ENCODE data around the gene ECM2.
"Not testable (repeated sequence)": the region's sequence is repeated elsewhere in the genome, so short reads cannot be mapped to it uniquely, and the experiment has no call there.

ECM2 gene

GRCh38 chr9:92535940-92536850 lies at the start of gene ECM2:
ECM2 (minus strand) TSS chr9:92535990; CDS start chr9:92522866, 13,124 bp downstream.
- H3K9me3 ChIP-seq (ENCODE audit: insufficient read depth, low read depth, low read length) = no peaks in the 10 kb centered on the region
- H3K4me3 ChIP-seq (ENCODE audit: low read length) = no peak within 1 kb of the TSS
- H3K4me1 ChIP-seq (ENCODE audit: insufficient read depth, low read length) = no peaks in the 10 kb centered on the region
- no peaks in the 10 kb centered on the region for H3K36me3 ChIP-seq (ENCODE audit: insufficient read depth, low read depth, low read length)
- no peak within 1 kb of the TSS for H3K27ac ChIP-seq (ENCODE audit: low read length)
- H3K9ac ChIP-seq (ENCODE audit: low read depth, low read length) = no peak within 1 kb of the TSS
- no peaks in the 10 kb centered on the region for H3K27me3 ChIP-seq (ENCODE audit: insufficient read depth, low read length)

- Histone ChIP-seq H3K9me3 (ENCODE audit: insufficient read depth, low read depth, low read length) (no peaks in the 10 kb centered on the region), H3K27me3 (ENCODE audit: insufficient read depth, low read length) (no peaks in the 10 kb centered on the region), H3K27ac (ENCODE audit: low read length) (no peak overlapping the region), H3K4me3 (ENCODE audit: low read length) (no peak overlapping the region), H3K4me1 (ENCODE audit: insufficient read depth, low read length) (no peaks in the 10 kb centered on the region), H3K9ac (ENCODE audit: low read depth, low read length) (no peak overlapping the region), H3K36me3 (ENCODE audit: insufficient read depth, low read depth, low read length) (no peaks in the 10 kb centered on the region)
Observed at GRCh38 chr9:92576175-92576574, 40.4 kb upstream of the ECM2 start.

- H3K4me3 ChIP-seq (ENCODE audit: low read length); H3K4me1 ChIP-seq (ENCODE audit: insufficient read depth, low read length); H3K36me3 ChIP-seq (ENCODE audit: insufficient read depth, low read depth, low read length); H3K27ac ChIP-seq (ENCODE audit: low read length); H3K27me3 ChIP-seq (ENCODE audit: insufficient read depth, low read length); H3K9ac ChIP-seq (ENCODE audit: low read depth, low read length); H3K9me3 ChIP-seq (ENCODE audit: insufficient read depth, low read depth, low read length): not testable (repeated sequence)
Observed at GRCh38 chr9:92573612-92574011, 37.8 kb upstream of the ECM2 start.

- H3K9ac ChIP-seq (ENCODE audit: low read depth, low read length); H3K27me3 ChIP-seq (ENCODE audit: insufficient read depth, low read length); H3K4me3 ChIP-seq (ENCODE audit: low read length); H3K4me1 ChIP-seq (ENCODE audit: insufficient read depth, low read length); H3K36me3 ChIP-seq (ENCODE audit: insufficient read depth, low read depth, low read length); H3K27ac ChIP-seq (ENCODE audit: low read length); H3K9me3 ChIP-seq (ENCODE audit: insufficient read depth, low read depth, low read length): not testable (repeated sequence)
Observed at GRCh38 chr9:92571871-92572270, 36.1 kb upstream of the ECM2 start.

- H3K36me3 ChIP-seq (ENCODE audit: insufficient read depth, low read depth, low read length) = no peaks in the 10 kb centered on the region
- no peak overlapping the region for H3K27ac ChIP-seq (ENCODE audit: low read length)
- H3K4me1 ChIP-seq (ENCODE audit: insufficient read depth, low read length) = no peaks in the 10 kb centered on the region
- H3K27me3 ChIP-seq (ENCODE audit: insufficient read depth, low read length) = no peaks in the 10 kb centered on the region
- H3K4me3 ChIP-seq (ENCODE audit: low read length) = no peak overlapping the region
- H3K9ac ChIP-seq (ENCODE audit: low read depth, low read length) = no peak overlapping the region
- no peaks in the 10 kb centered on the region for H3K9me3 ChIP-seq (ENCODE audit: insufficient read depth, low read depth, low read length)
Observed at GRCh38 chr9:92564982-92565381, 29.2 kb upstream of the ECM2 start.

- H3K9me3 ChIP-seq (ENCODE audit: insufficient read depth, low read depth, low read length) = no peaks in the 10 kb centered on the region
- no peak overlapping the region for H3K27ac ChIP-seq (ENCODE audit: low read length)
Observed at GRCh38 chr9:92564504-92564903, 28.7 kb upstream of the ECM2 start.

GRCh38 chr9:92563116-92564100 lies 27.6 kb upstream of the ECM2 start:
- Histone ChIP-seq H3K4me1 (ENCODE audit: insufficient read depth, low read length) (no peaks in the 10 kb centered on the region; the same call in 1 of the 2 replicates), H3K27ac (ENCODE audit: low read length) (no peak overlapping the region)

More at GRCh38 chr9:92564504-92564903, 28.7 kb upstream of the ECM2 start:
- no peaks in the 10 kb centered on the region for H3K4me1 ChIP-seq (ENCODE audit: insufficient read depth, low read length)
- no peaks in the 10 kb centered on the region for H3K27me3 ChIP-seq (ENCODE audit: insufficient read depth, low read length)
- no peaks in the 10 kb centered on the region for H3K36me3 ChIP-seq (ENCODE audit: insufficient read depth, low read depth, low read length)
- no peak overlapping the region for H3K4me3 ChIP-seq (ENCODE audit: low read length)
- H3K9ac ChIP-seq (ENCODE audit: low read depth, low read length) = no peak overlapping the region

GRCh38 chr9:92562461-92562967 lies 26.7 kb upstream of the ECM2 start:
- Histone ChIP-seq H3K27ac (ENCODE audit: low read length) (no peak overlapping the region), H3K9ac (ENCODE audit: low read depth, low read length) (no peak overlapping the region), H3K9me3 (ENCODE audit: insufficient read depth, low read depth, low read length) (no peaks in the 10 kb centered on the region), H3K27me3 (ENCODE audit: insufficient read depth, low read length) (no peaks in the 10 kb centered on the region), H3K4me3 (ENCODE audit: low read length) (no peak overlapping the region), H3K4me1 (ENCODE audit: insufficient read depth, low read length) (no peaks in the 10 kb centered on the region; the same call in 1 of the 2 replicates), H3K36me3 (ENCODE audit: insufficient read depth, low read depth, low read length) (no peaks in the 10 kb centered on the region)

More at GRCh38 chr9:92563116-92564100, 27.6 kb upstream of the ECM2 start:
- H3K27me3 ChIP-seq (ENCODE audit: insufficient read depth, low read length) = no peaks in the 10 kb centered on the region
- no peaks in the 10 kb centered on the region for H3K36me3 ChIP-seq (ENCODE audit: insufficient read depth, low read depth, low read length)
- H3K9me3 ChIP-seq (ENCODE audit: insufficient read depth, low read depth, low read length) = no peaks in the 10 kb centered on the region
- H3K9ac ChIP-seq (ENCODE audit: low read depth, low read length) = no peak overlapping the region
- H3K4me3 ChIP-seq (ENCODE audit: low read length) = no peak overlapping the region

GRCh38 chr9:92561374-92562330 lies 25.9 kb upstream of the ECM2 start:
- Histone ChIP-seq H3K4me1 (ENCODE audit: insufficient read depth, low read length) (no peaks in the 10 kb centered on the region; the same call in 1 of the 2 replicates), H3K36me3 (ENCODE audit: insufficient read depth, low read depth, low read length) (no peaks in the 10 kb centered on the region), H3K27ac (ENCODE audit: low read length) (no peak overlapping the region), H3K27me3 (ENCODE audit: insufficient read depth, low read length) (no peaks in the 10 kb centered on the region), H3K9ac (ENCODE audit: low read depth, low read length) (no peak overlapping the region), H3K9me3 (ENCODE audit: insufficient read depth, low read depth, low read length) (no peaks in the 10 kb centered on the region), H3K4me3 (ENCODE audit: low read length) (no peak overlapping the region)

GRCh38 chr9:92558612-92559374 lies 23.0 kb upstream of the ECM2 start:
- H3K27me3 ChIP-seq (ENCODE audit: insufficient read depth, low read length) = no peaks in the 10 kb centered on the region
- no peak overlapping the region for H3K27ac ChIP-seq (ENCODE audit: low read length)
- no peak overlapping the region for H3K9ac ChIP-seq (ENCODE audit: low read depth, low read length)
- no peak overlapping the region for H3K4me3 ChIP-seq (ENCODE audit: low read length)
- H3K9me3 ChIP-seq (ENCODE audit: insufficient read depth, low read depth, low read length) = no peaks in the 10 kb centered on the region
- no peaks in the 10 kb centered on the region; the same call in 1 of the 2 replicates for H3K4me1 ChIP-seq (ENCODE audit: insufficient read depth, low read length)
- no peaks in the 10 kb centered on the region for H3K36me3 ChIP-seq (ENCODE audit: insufficient read depth, low read depth, low read length)

Measured in iPS-20b (cell line).